Fibroblast of skin of back (primary cell): Measurements from ENCODE around the gene ATP6V0C.
"Not testable (repeated sequence)": the region's sequence is repeated elsewhere in the genome, so short reads cannot be mapped to it uniquely, and the experiment has no call there.

ENCODE experiments used
- DNase-seq: peaks from one replicate; pipeline ENCODE4 v3.0.0-alpha.2; 2013

ATP6V0C gene

DNA sequence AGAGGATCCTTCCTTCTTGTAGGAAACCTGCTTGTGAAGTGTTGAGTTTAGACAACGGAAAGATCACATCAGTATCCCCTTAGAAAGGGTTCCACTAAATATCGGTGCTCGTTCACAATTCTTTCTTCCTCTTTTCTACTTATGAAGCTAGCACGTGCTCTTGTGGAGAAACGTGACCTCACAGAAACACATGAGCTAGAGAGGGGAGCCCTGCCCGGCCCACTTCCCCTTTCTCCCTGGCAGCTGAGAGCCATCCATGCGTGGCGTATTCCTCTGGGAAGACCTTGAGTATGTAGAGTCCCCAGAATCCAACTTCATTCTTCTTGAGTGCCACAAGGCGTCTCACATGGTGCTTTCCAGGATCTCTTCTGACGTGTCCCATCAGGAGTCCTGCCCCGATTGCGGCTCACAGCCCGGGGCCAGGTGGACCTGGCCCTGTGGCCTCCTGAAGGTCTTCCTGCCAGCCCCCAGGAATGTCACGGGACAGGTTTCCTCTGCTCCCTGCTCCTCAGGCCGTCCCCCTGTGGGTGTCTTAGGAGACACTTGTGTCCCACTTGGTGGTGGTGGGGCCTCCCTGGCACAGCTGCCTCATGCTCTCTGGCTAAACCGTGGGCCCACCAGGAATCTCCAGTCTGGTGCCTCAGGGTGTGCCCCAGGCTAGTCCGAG is 46.5 kb downstream of the ATP6V0C start:
- DNase-seq: not testable (repeated sequence)

GRCh38 chr16:2560798-2561133 is 47.0 kb downstream of the ATP6V0C start:
- not testable (repeated sequence) for DNase-seq

- DNase-seq: not testable (repeated sequence)
These were observed 53.8 kb downstream of the ATP6V0C start for GRCh38 chr16:2567506-2567905.

DNA sequence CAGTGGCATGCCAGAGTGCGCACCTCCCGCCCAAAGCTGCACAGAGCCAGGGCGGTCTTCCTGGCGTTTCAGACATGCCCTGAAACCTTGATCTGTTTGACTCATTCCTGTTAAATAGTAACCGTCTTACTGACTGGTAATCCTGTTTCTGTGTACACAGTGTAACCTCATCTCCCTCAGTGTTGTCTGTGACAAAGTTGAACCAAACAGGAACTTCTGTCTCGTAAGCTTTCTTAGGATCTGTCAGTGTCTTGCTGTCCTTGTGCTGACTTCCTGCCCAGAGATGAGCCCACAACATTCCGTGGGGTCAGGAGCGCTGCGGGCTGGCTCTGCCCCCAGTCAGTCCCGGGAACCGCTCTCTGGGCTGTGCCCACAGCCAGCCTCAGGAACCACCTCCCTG is 54.8 kb downstream of the ATP6V0C start:
- DNase-seq: not testable (repeated sequence)
